Heart left ventricle (tissue), 16 donors: ENCODE measurements around the gene SRC. TPM values are rescaled to one million over a fixed set of nuclear protein-coding genes. Genes with fewer than 3 reads are reported as not detected.
A peak's percentile ranks its signal among the peaks of the same experiment; 100 is the strongest.
"Not testable (repeated sequence)": the region's sequence is repeated elsewhere in the genome, so short reads cannot be mapped to it uniquely, and the experiment has no call there.

Source experiments
- ATAC-seq, 4 donors: fragments of 200-7000 bp; cut with Tn5 transposase; one replicate each; pipeline ENCODE4 v1.9.1; 2020 to 2022; ENCODE audit warnings: moderate library complexity in 4 of 4, mild to moderate bottlenecking in 3 of 4, moderate number of reproducible peaks in 1 of 4
- DNase-seq, 5 donors: peaks; one replicate each; pipeline ENCODE4 v3.0.0-alpha.2; 2020
- H3K27ac ChIP-seq, 12 donors: fragments of 200-600 bp; sonication (generic) in 4 of 12; one replicate each; pipeline versions ENCODE4 v1.5.0 to v1.8.0; 2016 to 2022; ENCODE audit warnings: mild to moderate bottlenecking in 2 of 12
- H3K27me3 ChIP-seq, 9 donors: fragments of 200-600 bp; sonication (generic) in 2 of 9; one replicate each; pipeline versions ENCODE4 v1.5.1 to v1.8.0; 2016 to 2022; ENCODE audit warnings: mild to moderate bottlenecking in 3 of 9
- H3K36me3 ChIP-seq, 9 donors: fragments of 200-600 bp; sonication (generic) in 2 of 9; one replicate each; pipeline versions ENCODE4 v1.5.0 to v1.8.0; 2018 to 2022; ENCODE audit warnings: mild to moderate bottlenecking in 2 of 9
- H3K4me1 ChIP-seq, 12 donors: fragments of 200-600 bp; sonication (generic) in 4 of 12; one replicate each; pipeline versions ENCODE4 v1.5.0 to v1.8.0; 2016 to 2022; ENCODE audit warnings: mild to moderate bottlenecking in 3 of 12
- H3K4me3 ChIP-seq, 12 donors: fragments of 200-600 bp; sonication (generic) in 4 of 12; one replicate each; pipeline versions ENCODE4 v1.5.0 to v1.8.0; 2017 to 2022; ENCODE audit warnings: mild to moderate bottlenecking in 9 of 12, moderate library complexity in 4 of 12
- H3K9me3 ChIP-seq, 12 donors: fragments of 200-600 bp; sonication (generic) in 4 of 12; one replicate each; pipeline versions ENCODE4 v1.5.0 to v1.8.0; 2016 to 2022; ENCODE audit warnings: mild to moderate bottlenecking in 1 of 12
- POLR2A ChIP-seq, 2 donors: fragments of 450-650 bp; IDR thresholded peaks; one replicate each; pipeline ENCODE4 v1.6.1; 2017; ENCODE audit warnings: antibody characterized with exemption in 2 of 2, mild to moderate bottlenecking in 2 of 2, moderate library complexity in 2 of 2
- WGBS, 4 donors: extraction: QIAGEN DNeasy Blood & Tissue Kit in 2 of 4; methylation state at CpG; one replicate each; pipeline versions ENCODE4 v1.1.5 to v1.1.7; 2013 to 2018; 5-methylcytosine and 5-hydroxymethylcytosine counted together
- intact Hi-C, 10 donors: fragments of 100-400 bp; cut with DNase I; formaldehyde crosslinking; loops; one replicate each; pipeline versions ENCODE4 v1.11.1 to v1.14.2; 2022
- polyA plus RNA-seq, 2 donors: library from polyadenylated mRNA; stranded (reverse); fragments of 200-250 nt; gene quantifications; one replicate each; pipeline ENCODE4 v1.2.3, GENCODE V29; 2013
- total RNA-seq, 9 donors: library from RNA; depleted of rRNA in 2 of 9; stranded (reverse); fragments of >200 nt in 2 of 9; fragmentation: NEBNext Ultra II Directional in 3 of 9; extraction: Animal tissue kit (Norgen Biotek cat#: 25700) in 3 of 9; gene quantifications; one replicate each; pipeline versions ENCODE4 v1.1.0 to v1.2.4, GENCODE V29; 2016 to 2023
- TF ChIP-seq, protein P1 (sequence below), 12 donors: fragments of 200-600 bp; sonication (generic) in 4 of 12; IDR thresholded peaks; one replicate each; pipeline versions ENCODE4 v1.5.0 to v1.8.0; 2018 to 2022; ENCODE audit warnings: antibody characterized with exemption in 12 of 12, mild to moderate bottlenecking in 5 of 12
- donor health status: ischemic (EF 13 %, LVEDD 7.1; RV severe dilation, severe dysfunction).
- donor health status: healthy with polysubstance abuse.
- donor health status: DM: no; HTN: yes; CAD: no.
- donor health status: DM: no; HTN: no; CAD: no.
- donor health status: ischemic (EF 25% LVEDD 6.9; RV normal size, moderate dysfunction).
- donor health status: ischemic (EF 25% LVEDD 5.7; RV mildly dilated, moderate dysfunction).
- donor health status: healthy.
- donor health status: DM: yes; HTN: yes; CAD: no.
- donor health status: ischemic (EF 35%, LVEDD 5.7; RV mildly dilated, moderate dysfunction).
- donor health status: nonischemic (EF 11% LVEDD 7.7; RV severe dilation, severe dysfunction).
- donor health status: DM: yes; HTN: yes; CAD: no.
- donor health status: PGD.
- donor health status: ischemic (EF 29% LVEDD 5.4; RV normal size, mild dysfunction).
- donor health status: nonischemic (EF 23%, LVEDD 6.1; RV moderate dilation, normal function).

The SRC gene
- total and polyA plus RNA-seq, 11 donors: 2.5 to 19.9 (median 5.1) TPM

DNA sequence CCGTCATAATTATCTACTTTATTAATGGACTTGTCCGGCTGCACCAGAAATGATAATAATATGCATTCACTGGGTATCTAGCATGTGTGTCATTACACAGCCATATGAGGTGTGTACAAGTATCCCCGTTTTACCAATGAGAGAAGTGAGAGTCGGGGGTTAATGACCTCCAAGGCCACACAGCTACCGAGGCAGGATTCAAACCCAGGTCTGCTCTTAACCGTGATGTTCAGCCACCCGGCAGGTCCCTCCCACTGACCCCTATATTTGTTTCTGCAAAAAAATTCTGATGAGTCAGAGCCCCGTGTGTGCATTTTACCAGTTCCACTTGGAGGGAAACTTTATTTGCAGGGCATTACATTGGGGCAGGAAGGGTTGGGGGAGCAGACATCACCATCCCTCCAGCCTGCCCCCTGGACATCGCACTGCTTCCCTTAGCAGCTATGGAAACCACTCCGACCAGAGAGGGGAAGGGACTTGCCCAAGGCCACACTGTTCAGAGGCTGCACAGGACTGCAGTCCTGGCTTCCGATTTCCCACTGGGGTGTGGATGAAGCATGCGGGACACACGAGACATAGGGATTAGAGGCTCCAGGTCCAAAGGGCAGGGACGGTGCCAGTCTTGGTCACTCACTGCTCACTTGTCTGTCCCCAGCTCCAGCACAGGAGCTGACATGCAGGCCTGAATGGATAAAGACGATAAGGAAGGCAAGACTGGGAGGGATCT is 10.1 kb upstream of the SRC start:
- ATAC-seq (peak in 1 of 4 donors; percentile 4), DNase-seq (no peak)
- Histone ChIP-seq H3K4me1 (peaks cover 0 to 36% (median 7%) of the 10 kb centered on the region in 12 donors), H3K27ac (peak overlapping the region in 10 of 12 donors; percentile 34 to 77 (median 51)), H3K9me3 (no peaks in the 10 kb centered on the region), H3K4me3 (peak overlapping the region in 1 of 12 donors; percentile 12), H3K36me3 (no peaks in the 10 kb centered on the region), H3K27me3 (no peaks in the 10 kb centered on the region)
- 58 to 66% (median 62%) methylated on average over 15 of the region's 15 CpGs for WGBS, 4 donors
- intact Hi-C loops: loop anchor here in 1 of 10 donors (10.0 kb wide), 1 partner anchor 51 kb away; the partner anchor contains the start of gene MANBAL
- TF ChIP-seq, protein P1, sequence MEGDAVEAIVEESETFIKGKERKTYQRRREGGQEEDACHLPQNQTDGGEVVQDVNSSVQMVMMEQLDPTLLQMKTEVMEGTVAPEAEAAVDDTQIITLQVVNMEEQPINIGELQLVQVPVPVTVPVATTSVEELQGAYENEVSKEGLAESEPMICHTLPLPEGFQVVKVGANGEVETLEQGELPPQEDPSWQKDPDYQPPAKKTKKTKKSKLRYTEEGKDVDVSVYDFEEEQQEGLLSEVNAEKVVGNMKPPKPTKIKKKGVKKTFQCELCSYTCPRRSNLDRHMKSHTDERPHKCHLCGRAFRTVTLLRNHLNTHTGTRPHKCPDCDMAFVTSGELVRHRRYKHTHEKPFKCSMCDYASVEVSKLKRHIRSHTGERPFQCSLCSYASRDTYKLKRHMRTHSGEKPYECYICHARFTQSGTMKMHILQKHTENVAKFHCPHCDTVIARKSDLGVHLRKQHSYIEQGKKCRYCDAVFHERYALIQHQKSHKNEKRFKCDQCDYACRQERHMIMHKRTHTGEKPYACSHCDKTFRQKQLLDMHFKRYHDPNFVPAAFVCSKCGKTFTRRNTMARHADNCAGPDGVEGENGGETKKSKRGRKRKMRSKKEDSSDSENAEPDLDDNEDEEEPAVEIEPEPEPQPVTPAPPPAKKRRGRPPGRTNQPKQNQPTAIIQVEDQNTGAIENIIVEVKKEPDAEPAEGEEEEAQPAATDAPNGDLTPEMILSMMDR (IDR thresholded peaks at IDR 0.05): no peak
- no peak for TF ChIP-seq POLR2A (IDR thresholded peaks at IDR 0.05)

DNA sequence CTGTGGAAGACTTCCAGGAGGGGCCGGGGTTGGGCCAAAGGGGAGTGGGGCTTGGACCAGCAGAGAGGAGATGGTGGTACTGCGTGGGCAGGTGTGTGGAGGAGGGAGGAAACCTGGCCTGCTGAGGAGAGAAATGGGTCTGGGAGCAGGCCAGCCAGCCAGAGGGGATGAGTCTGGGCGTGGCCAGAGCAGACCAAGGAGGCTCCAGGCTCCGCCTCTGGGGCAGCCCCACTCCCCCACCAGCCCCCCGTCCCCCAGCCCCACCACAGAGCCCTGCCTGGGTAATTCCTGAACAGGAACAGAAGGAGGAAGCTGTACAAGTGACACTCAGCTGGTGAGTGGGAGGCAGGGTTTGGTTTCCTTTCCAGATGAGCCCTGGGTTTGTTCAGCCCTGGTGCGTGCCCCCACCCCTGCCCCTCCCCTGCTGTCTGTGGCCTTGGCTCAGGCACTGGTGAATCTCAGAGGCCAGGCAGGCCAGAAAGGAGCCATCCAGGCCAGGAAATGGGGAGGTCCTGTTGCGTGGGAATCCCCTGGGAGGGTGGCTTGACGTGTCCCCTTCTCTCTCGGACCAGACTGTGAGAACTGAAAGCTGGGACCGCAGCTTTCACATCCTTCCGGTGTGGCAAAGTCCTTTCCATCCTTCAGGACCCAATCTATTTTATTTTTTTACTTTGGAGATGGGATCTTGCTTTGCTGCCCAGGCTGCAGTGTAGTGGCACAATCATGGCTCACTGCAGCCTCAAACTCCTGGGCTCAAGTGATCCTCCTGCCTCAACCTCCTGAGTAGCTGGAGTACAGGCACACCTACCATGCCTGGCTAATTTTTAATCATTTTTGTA is 9.4 kb upstream of the SRC start:
- intact Hi-C loops: loop anchor here in 1 of 10 donors (10.0 kb wide), 1 partner anchor 52 kb away; the partner anchor contains the start of gene MANBAL
- DNase-seq (peak; percentile 77 to 83 (median 79)), ATAC-seq (peak; percentile 22 to 81 (median 72))
- Histone ChIP-seq H3K27me3 (no peaks in the 10 kb centered on the region), H3K4me3 (peak overlapping the region in 3 of 12 donors; percentile 8 to 13 (median 12)), H3K36me3 (no peaks in the 10 kb centered on the region), H3K4me1 (peaks cover 0 to 35% (median 7%) of the 10 kb centered on the region in 12 donors), H3K9me3 (no peaks in the 10 kb centered on the region), H3K27ac (peak overlapping the region in 11 of 12 donors; percentile 20 to 78 (median 50))
- TF ChIP-seq, protein P1 (IDR thresholded peaks at IDR 0.05): no peak
- no peak for TF ChIP-seq POLR2A (IDR thresholded peaks at IDR 0.05)
- 35 to 47% (median 39%) methylated on average over 8 to 11 of the region's 11 CpGs for WGBS, 4 donors

DNA sequence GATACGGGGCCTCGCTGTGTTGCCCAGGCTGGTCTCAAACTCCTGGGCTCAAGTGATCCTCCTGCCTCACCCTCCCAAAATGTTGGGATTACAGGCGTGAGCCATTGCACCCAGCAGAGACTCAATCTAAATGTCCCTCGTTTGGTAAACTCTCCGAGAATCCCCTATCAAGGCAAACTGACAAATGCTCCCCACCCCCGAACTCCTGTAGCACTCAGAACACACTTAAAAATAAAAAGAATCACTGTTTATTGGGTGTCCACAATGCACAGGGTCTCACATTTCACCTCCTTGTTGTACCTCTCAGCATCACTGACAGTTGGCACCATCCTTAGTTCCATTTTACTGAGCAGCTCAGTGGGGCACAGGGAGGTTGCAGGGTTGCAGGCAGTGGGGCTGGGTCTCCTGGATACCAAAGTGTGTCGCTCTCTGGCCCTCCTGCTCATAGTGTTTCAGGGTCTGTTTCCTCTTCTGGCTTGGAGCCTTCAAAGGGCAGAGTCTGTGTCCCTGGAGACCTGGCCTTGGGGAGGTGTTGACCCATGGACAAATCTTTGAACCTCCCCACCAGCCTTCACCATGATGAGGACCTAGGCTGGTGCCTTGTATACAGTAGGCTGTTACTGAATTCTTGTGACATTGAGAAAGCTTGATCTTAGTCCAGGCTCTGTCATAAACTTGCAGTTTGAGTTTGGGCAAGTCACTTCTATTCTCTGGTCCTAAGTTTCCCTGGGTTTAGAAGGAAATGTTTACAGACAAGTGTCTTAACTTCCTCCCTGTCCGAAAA is 8.5 kb upstream of the SRC start:
- H3K36me3 ChIP-seq: no peaks in the 10 kb centered on the region
- ATAC-seq (no peak), DNase-seq (no peak)
- H3K4me3 ChIP-seq: peak overlapping the region in 1 of 12 donors; percentile 8
- H3K27ac ChIP-seq: peak overlapping the region in 8 of 12 donors; percentile 20 to 78 (median 46)
- WGBS, 4 donors: 68 to 81% (median 78%) methylated on average over 8 of the region's 8 CpGs
- TF ChIP-seq POLR2A (IDR thresholded peaks at IDR 0.05): no peak
- TF ChIP-seq, protein P1 (IDR thresholded peaks at IDR 0.05): no peak
- no peaks in the 10 kb centered on the region for H3K9me3 ChIP-seq
- H3K27me3 ChIP-seq: no peaks in the 10 kb centered on the region
- H3K4me1 ChIP-seq: peaks cover 0 to 30% (median 4%) of the 10 kb centered on the region in 12 donors
- intact Hi-C loops: loop anchor here in 1 of 10 donors (10.0 kb wide), 1 partner anchor 53 kb away; the partner anchor contains the start of gene MANBAL

DNA sequence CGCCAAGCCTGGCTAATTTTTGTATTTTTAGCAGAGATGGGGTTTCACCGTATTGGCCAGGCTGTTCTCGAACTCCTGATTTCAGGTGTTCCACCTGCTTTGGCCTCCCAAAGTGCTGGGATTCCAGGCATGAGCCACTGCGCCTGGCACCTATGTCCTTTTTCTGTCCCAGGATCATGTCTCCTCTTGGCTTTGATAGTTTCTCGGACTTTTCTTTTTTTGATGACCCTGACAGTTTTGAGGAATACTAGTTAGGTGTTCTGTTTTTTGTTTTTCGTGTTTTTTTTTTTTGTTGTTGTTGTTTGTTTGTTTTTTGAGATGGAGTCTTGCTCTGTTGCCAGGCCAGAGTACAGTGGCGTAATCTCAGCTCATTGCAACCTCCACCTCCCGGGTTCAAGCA is 7.6 kb upstream of the SRC start:
- 96% methylated on average over 8 of the region's 8 CpGs for WGBS, 4 donors
- H3K27me3 ChIP-seq, ATAC-seq, H3K36me3 ChIP-seq, DNase-seq, H3K27ac ChIP-seq, H3K4me3 ChIP-seq, H3K9me3 ChIP-seq: not testable (repeated sequence)
- intact Hi-C loops: loop anchor here in 1 of 10 donors (10.0 kb wide), 1 partner anchor 54 kb away; the partner anchor contains the start of gene MANBAL
- H3K4me1 ChIP-seq: peaks cover 0 to 30% (median 4%) of the 10 kb centered on the region in 12 donors
